K562 (cell line): Measurements from ENCODE around the gene ARMCX6. TPM values are rescaled to one million over a fixed set of nuclear protein-coding genes. Genes with fewer than 3 reads are reported as not detected.

Source experiments
- CBX5 ChIP-seq: IDR thresholded peaks from 2 replicates; pipeline ENCODE4 v1.6.1; 2014; ENCODE audit warnings: low read depth, borderline replicate concordance
- CTCF ChIP-seq, 3 experiments: IDR thresholded peaks in 2 of 3; conservative IDR thresholded peaks in 1 of 3; 2 replicates each; pipeline ENCODE4 v1.5.1; 2011 to 2012; ENCODE audit warnings: low read length in 3 of 3, mild to moderate bottlenecking in 3 of 3, control low read depth in 2 of 3, improper control_type of control experiment in 1 of 3, inconsistent platforms in 1 of 3, low read depth in 1 of 3, mixed read lengths in 1 of 3, moderate library complexity in 1 of 3; ENCODE audit not compliant: insufficient read depth in 2 of 3
- HDAC3 ChIP-seq: fragments of 450-650 bp; IDR thresholded peaks from 2 replicates; pipeline ENCODE4 v1.6.1; 2018; ENCODE audit warnings: borderline replicate concordance, mild to moderate bottlenecking, moderate library complexity; ENCODE audit not compliant: partially characterized antibody
- MAFG ChIP-seq: fragments of 450-650 bp; conservative IDR thresholded peaks from 2 replicates; pipeline ENCODE4 v1.6.1; 2016; ENCODE audit warnings: missing genetic modification characterization, missing compliant biosample characterization
- POLR2A ChIP-seq: fragments of 450-650 bp; conservative IDR thresholded peaks from 2 replicates; pipeline ENCODE4 v1.6.1; 2016
- RAD21 ChIP-seq, 2 experiments: fragments of 250-450 bp in 1 of 2; fragments of 450-650 bp in 1 of 2; sonication (Bioruptor Pico) in 1 of 2; formaldehyde crosslinking in 1 of 2; IDR thresholded peaks in 1 of 2; conservative IDR thresholded peaks in 1 of 2; 2 replicates each; pipeline versions ENCODE4 v1.4.0 to v1.8.0; 2020 to 2022; ENCODE audit warnings: mild to moderate bottlenecking in 2 of 2, moderate library complexity in 1 of 2
- RAD51 ChIP-seq: fragments of 450-650 bp; IDR thresholded peaks from 2 replicates; pipeline ENCODE4 v1.7.1; 2016; ENCODE audit warnings: low read depth, mild to moderate bottlenecking, borderline replicate concordance
- RBM22 ChIP-seq: fragments of 200-400 bp; formaldehyde crosslinking; IDR thresholded peaks from 2 replicates; pipeline ENCODE4 v1.6.1; 2018; ENCODE audit warnings: low read length, low read depth; ENCODE audit not compliant: poor library complexity, severe bottlenecking
- RNF219 ChIP-seq: fragments of 250-450 bp; sonication (Bioruptor Pico); IDR thresholded peaks from 2 replicates; pipeline ENCODE4 v1.5.0; 2022; ENCODE audit warnings: mild to moderate bottlenecking
- SMC3 ChIP-seq: conservative IDR thresholded peaks from 2 replicates; pipeline ENCODE4 v1.6.1; 2011; ENCODE audit warnings: low read depth, low read length, improper control_type of control experiment; ENCODE audit not compliant: insufficient read depth
- SUPT5H ChIP-seq: fragments of 450-650 bp; IDR thresholded peaks from 2 replicates; pipeline ENCODE4 v1.6.1; 2016
- ZHX1 ChIP-seq: fragments of 150-350 bp; conservative IDR thresholded peaks from 2 replicates; pipeline ENCODE4 v1.6.1; 2014; ENCODE audit warnings: low read length
- ZMIZ1 ChIP-seq, 2 experiments: fragments of 150-350 bp in 1 of 2; IDR thresholded peaks; 2 replicates each; pipeline ENCODE4 v1.6.1; 2012 to 2016; ENCODE audit warnings: low read depth in 2 of 2, low read length in 2 of 2, mild to moderate bottlenecking in 1 of 2, moderate library complexity in 1 of 2
- ZNF431 ChIP-seq: sonication (generic); formaldehyde crosslinking; IDR thresholded peaks from 2 replicates; pipeline ENCODE4 v1.8.0; 2022; ENCODE audit warnings: mild to moderate bottlenecking, missing genetic modification reagents
- ZNF57 ChIP-seq: fragments of 450-650 bp; formaldehyde crosslinking; IDR thresholded peaks from 2 replicates; pipeline ENCODE4 v1.4.0; 2020; ENCODE audit warnings: mild to moderate bottlenecking, moderate library complexity
- polyA plus RNA-seq, 8 experiments: library from polyadenylated mRNA; depleted of rRNA in 4 of 8; stranded (reverse) in 5 of 8; unstranded in 3 of 8; fragments of >200 nt; fragmentation: Nextera tagmentation in 2 of 8; fragmentation: Illumina TruSeq in 1 of 8; extraction: Ambion mirVana in 2 of 8; extraction: Trizol in 1 of 8; gene quantifications; 2 replicates each; pipeline versions ENCODE4 v1.2.1 to v1.2.3, GENCODE V29; 2011 to 2014; ENCODE audit warnings: inconsistent platforms in 1 of 8, missing spikeins in 1 of 8
- total RNA-seq, 7 experiments: library from RNA; depleted of rRNA in 6 of 7; stranded (reverse); fragments of >200 nt in 6 of 7; fragmentation: Illumina TruSeq in 2 of 7; extraction: Trizol in 2 of 7; gene quantifications; 2 replicates each; pipeline versions ENCODE4 v1.2.1 to v1.2.3, GENCODE V29; 2011 to 2021; ENCODE audit warnings: low replicate concordance in 1 of 7

ARMCX6 gene
- total and polyA plus RNA-seq, 9 of the 15 experiments (the other 6 are each of a cell fraction or from before 2014, with no cell fraction given), result 15.4 to 41.2 (median 24.6) TPM

GRCh38 chrX:101595739-101596419 lies 21.9 kb downstream of the ARMCX6 start (continued):
- TF ChIP-seq CTCF (IDR thresholded peaks at IDR 0.05 in 2 of 3, conservative IDR thresholded peaks at IDR 0.05 in 1 of 3; ENCODE audit: insufficient read depth in 2 of 3, low read depth in 1 of 3, low read length in 3 of 3) (peak; percentile 47 to 77 (median 58); a peak in 5 of 6 replicates), ZMIZ1 (IDR thresholded peaks at IDR 0.05; ENCODE audit: low read depth in 2 of 2, low read length in 2 of 2) (no peak), POLR2A (no peak), ZNF57 (CRISPR knock-in tag) (no peak), CBX5 (no peak), RBM22 (no peak), SMC3 (peak; percentile 46), HDAC3 (no peak), ZNF431 (CRISPR knock-in tag) (no peak), ZHX1 (no peak), MAFG (no peak), RAD21 (CRISPR knock-in tag; conservative IDR thresholded peaks at IDR 0.05 in 1 of 2, IDR thresholded peaks at IDR 0.05 in 1 of 2) (peak; percentile 66 to 82), RNF219 (CRISPR knock-in tag) (no peak), SUPT5H (no peak), RAD51 (no peak)
